Neural cell (in vitro differentiated cells): ENCODE results near the gene TMEM11. TPM values are rescaled to one million over a fixed set of nuclear protein-coding genes. Genes with fewer than 3 reads are reported as not detected.

Experiments
- H2AFZ ChIP-seq: fragments of 200-600, 300-800 bp; sonication (generic), shearing (Covaris generic); 2 replicates; pipeline ENCODE4 v1.6.0; 2014; ENCODE audit warnings: low read depth, mild to moderate bottlenecking, antibody characterized with exemption, low read length, moderate library complexity
- H3F3A ChIP-seq: fragments of 200-600 bp; shearing (Covaris generic); 2 replicates; pipeline ENCODE4 v1.6.1; 2016; ENCODE audit warnings: mild to moderate bottlenecking, moderate library complexity, mixed read lengths, antibody characterized with exemption, low read length; ENCODE audit not compliant: insufficient read depth, poor library complexity, severe bottlenecking
- H3K27ac ChIP-seq: fragments of 200-600, 300-800 bp; sonication (generic), shearing (Covaris generic); 2 replicates; pipeline ENCODE4 v1.5.1; 2014; ENCODE audit warnings: mild to moderate bottlenecking, low read length, moderate library complexity
- H3K27me3 ChIP-seq: fragments of 300-800, 200-600 bp; sonication (generic), shearing (Covaris generic); 2 replicates; pipeline ENCODE4 v1.6.0; 2014; ENCODE audit warnings: mild to moderate bottlenecking, low read depth, low read length, moderate library complexity; ENCODE audit not compliant: insufficient read depth
- H3K36me3 ChIP-seq: fragments of 300-800, 200-600 bp; sonication (generic), shearing (Covaris generic); 2 replicates; pipeline ENCODE4 v1.5.1; 2014; ENCODE audit warnings: mild to moderate bottlenecking, antibody characterized with exemption, low read length, moderate library complexity; ENCODE audit not compliant: insufficient read depth
- H3K4me2 ChIP-seq: fragments of 300-800, 200-600 bp; sonication (generic), shearing (Covaris generic); 2 replicates; pipeline ENCODE4 v1.6.0; 2014; ENCODE audit warnings: mild to moderate bottlenecking, low read length
- H3K4me3 ChIP-seq: fragments of 300-800, 200-600 bp; sonication (generic), shearing (Covaris generic); 2 replicates; pipeline ENCODE4 v1.5.1; 2014; ENCODE audit warnings: mild to moderate bottlenecking, low read length, moderate library complexity
- H3K79me2 ChIP-seq: fragments of 200-600 bp; shearing (Covaris generic); replicated peaks from 2 replicates; pipeline ENCODE4 v1.6.0; 2014; ENCODE audit warnings: mild to moderate bottlenecking, low read length, moderate library complexity; ENCODE audit not compliant: insufficient read depth
- H3K9ac ChIP-seq: fragments of 300-800, 200-600 bp; sonication (generic), shearing (Covaris generic); 2 replicates; pipeline ENCODE4 v1.6.1; 2016; ENCODE audit warnings: mild to moderate bottlenecking, low read length, mixed read lengths
- H3K9me2 ChIP-seq: fragments of 200-600 bp; shearing (Covaris generic); 2 replicates; pipeline ENCODE4 v1.6.1; 2016; ENCODE audit warnings: mild to moderate bottlenecking, low read length, mixed read lengths; ENCODE audit not compliant: insufficient read depth
- H3K9me3 ChIP-seq: fragments of 200-600, 300-800 bp; sonication (generic), shearing (Covaris generic); 2 replicates; pipeline ENCODE4 v1.6.1; 2016; ENCODE audit warnings: mild to moderate bottlenecking, mixed run types, low read length, moderate library complexity, mixed read lengths
- H4K20me1 ChIP-seq: fragments of 200-600 bp; shearing (Covaris generic); 2 replicates; pipeline ENCODE4 v1.6.1; 2016; ENCODE audit warnings: mild to moderate bottlenecking, mixed run types; ENCODE audit not compliant: insufficient read depth
- EP300 ChIP-seq: fragments of 450-650 bp; conservative IDR thresholded peaks from 2 replicates; pipeline ENCODE4 v1.6.1; 2014; ENCODE audit warnings: antibody characterized with exemption, mild to moderate bottlenecking, moderate library complexity; ENCODE audit not compliant: poor library complexity, severe bottlenecking
- EZH2 ChIP-seq: fragments of 200-600, 300-800 bp; shearing (Covaris generic), sonication (generic); IDR thresholded peaks from 2 replicates; pipeline ENCODE4 v1.6.1; 2014; ENCODE audit warnings: antibody characterized with exemption, low read length, borderline replicate concordance, mild to moderate bottlenecking; ENCODE audit not compliant: insufficient read depth, poor library complexity, severe bottlenecking
- MXI1 ChIP-seq: fragments of 450-650 bp; conservative IDR thresholded peaks from 2 replicates; pipeline ENCODE4 v1.6.1; 2014; ENCODE audit warnings: antibody characterized with exemption, mild to moderate bottlenecking; ENCODE audit not compliant: poor library complexity, severe bottlenecking
- POLR2AphosphoS5 ChIP-seq: IDR thresholded peaks from 2 replicates; pipeline ENCODE4 v1.6.1; 2012
- RAD21 ChIP-seq: fragments of 450-650 bp; conservative IDR thresholded peaks from 2 replicates; pipeline ENCODE4 v1.6.1; 2014; ENCODE audit warnings: antibody characterized with exemption, mild to moderate bottlenecking, moderate library complexity
- SMC3 ChIP-seq: fragments of 450-650 bp; conservative IDR thresholded peaks from 2 replicates; pipeline ENCODE4 v1.6.1; 2014; ENCODE audit warnings: antibody characterized with exemption, mild to moderate bottlenecking, moderate library complexity; ENCODE audit not compliant: poor library complexity
- TAF1 ChIP-seq: IDR thresholded peaks from 2 replicates; pipeline ENCODE4 v1.6.1; 2012; ENCODE audit warnings: low read depth
- polyA plus RNA-seq: library from polyadenylated mRNA; depleted of rRNA; stranded (reverse); fragments of >200 nt; gene quantifications from 2 replicates; pipeline ENCODE4 v1.2.3, GENCODE V29; 2014
- TF ChIP-seq, protein P1 (sequence below): IDR thresholded peaks from 2 replicates; pipeline ENCODE4 v1.6.1; 2012; ENCODE audit warnings: borderline replicate concordance
- TF ChIP-seq, protein P2 (sequence below): fragments of 450-650 bp; IDR thresholded peaks from 2 replicates; pipeline ENCODE4 v1.5.1; 2014; ENCODE audit warnings: antibody characterized with exemption, mild to moderate bottlenecking, moderate library complexity; ENCODE audit not compliant: poor library complexity, severe bottlenecking

Gene TMEM11
- polyA plus RNA-seq, 1 donor from 2014 or later = 24.6 TPM

DNA sequence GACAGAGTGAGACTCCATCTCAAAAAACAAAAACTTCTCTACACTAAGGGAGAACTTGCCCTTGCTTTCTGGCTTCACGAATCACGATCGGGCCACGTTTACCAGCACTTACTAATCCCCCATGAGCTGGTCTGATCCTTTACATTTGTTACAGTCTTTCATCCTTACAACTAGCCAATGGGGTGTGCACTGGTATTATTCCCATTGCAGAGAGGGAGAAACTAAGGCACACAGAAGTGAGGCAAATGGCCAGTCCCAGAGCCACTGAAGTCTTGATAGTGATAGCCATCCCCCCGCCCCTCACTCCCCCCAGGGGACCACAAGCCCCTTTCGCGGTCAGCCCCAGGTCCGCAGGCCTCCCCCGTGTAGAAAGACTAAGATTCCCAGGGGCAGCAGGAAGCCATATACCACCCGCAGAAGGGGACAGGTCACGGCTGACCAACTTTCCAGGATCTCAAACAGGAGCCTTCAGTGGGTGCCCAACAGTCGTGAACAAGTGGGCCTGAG is 38.4 kb upstream of the TMEM11 start:
- H3K27me3 ChIP-seq = no peaks in the 10 kb centered on the region
- no peaks in the 10 kb centered on the region for H4K20me1 ChIP-seq
- TF ChIP-seq MXI1 (no peak), EZH2 (no peak), POLR2AphosphoS5 (no peak), RAD21 (no peak), EP300 (no peak), SMC3 (no peak), TAF1 (no peak)
- TF ChIP-seq, protein P1, sequence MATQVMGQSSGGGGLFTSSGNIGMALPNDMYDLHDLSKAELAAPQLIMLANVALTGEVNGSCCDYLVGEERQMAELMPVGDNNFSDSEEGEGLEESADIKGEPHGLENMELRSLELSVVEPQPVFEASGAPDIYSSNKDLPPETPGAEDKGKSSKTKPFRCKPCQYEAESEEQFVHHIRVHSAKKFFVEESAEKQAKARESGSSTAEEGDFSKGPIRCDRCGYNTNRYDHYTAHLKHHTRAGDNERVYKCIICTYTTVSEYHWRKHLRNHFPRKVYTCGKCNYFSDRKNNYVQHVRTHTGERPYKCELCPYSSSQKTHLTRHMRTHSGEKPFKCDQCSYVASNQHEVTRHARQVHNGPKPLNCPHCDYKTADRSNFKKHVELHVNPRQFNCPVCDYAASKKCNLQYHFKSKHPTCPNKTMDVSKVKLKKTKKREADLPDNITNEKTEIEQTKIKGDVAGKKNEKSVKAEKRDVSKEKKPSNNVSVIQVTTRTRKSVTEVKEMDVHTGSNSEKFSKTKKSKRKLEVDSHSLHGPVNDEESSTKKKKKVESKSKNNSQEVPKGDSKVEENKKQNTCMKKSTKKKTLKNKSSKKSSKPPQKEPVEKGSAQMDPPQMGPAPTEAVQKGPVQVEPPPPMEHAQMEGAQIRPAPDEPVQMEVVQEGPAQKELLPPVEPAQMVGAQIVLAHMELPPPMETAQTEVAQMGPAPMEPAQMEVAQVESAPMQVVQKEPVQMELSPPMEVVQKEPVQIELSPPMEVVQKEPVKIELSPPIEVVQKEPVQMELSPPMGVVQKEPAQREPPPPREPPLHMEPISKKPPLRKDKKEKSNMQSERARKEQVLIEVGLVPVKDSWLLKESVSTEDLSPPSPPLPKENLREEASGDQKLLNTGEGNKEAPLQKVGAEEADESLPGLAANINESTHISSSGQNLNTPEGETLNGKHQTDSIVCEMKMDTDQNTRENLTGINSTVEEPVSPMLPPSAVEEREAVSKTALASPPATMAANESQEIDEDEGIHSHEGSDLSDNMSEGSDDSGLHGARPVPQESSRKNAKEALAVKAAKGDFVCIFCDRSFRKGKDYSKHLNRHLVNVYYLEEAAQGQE = no peak
- TF ChIP-seq, protein P2, sequence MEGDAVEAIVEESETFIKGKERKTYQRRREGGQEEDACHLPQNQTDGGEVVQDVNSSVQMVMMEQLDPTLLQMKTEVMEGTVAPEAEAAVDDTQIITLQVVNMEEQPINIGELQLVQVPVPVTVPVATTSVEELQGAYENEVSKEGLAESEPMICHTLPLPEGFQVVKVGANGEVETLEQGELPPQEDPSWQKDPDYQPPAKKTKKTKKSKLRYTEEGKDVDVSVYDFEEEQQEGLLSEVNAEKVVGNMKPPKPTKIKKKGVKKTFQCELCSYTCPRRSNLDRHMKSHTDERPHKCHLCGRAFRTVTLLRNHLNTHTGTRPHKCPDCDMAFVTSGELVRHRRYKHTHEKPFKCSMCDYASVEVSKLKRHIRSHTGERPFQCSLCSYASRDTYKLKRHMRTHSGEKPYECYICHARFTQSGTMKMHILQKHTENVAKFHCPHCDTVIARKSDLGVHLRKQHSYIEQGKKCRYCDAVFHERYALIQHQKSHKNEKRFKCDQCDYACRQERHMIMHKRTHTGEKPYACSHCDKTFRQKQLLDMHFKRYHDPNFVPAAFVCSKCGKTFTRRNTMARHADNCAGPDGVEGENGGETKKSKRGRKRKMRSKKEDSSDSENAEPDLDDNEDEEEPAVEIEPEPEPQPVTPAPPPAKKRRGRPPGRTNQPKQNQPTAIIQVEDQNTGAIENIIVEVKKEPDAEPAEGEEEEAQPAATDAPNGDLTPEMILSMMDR = no peak
- H3K27ac ChIP-seq = no peak overlapping the region
- peak overlapping the region; percentile 73 for H3K4me2 ChIP-seq
- no peak overlapping the region for H2AFZ ChIP-seq
- no peaks in the 10 kb centered on the region for H3K9me3 ChIP-seq
- H3F3A ChIP-seq = no peaks in the 10 kb centered on the region
- peak overlapping the region; percentile 78 for H3K4me3 ChIP-seq
- no peaks in the 10 kb centered on the region for H3K9me2 ChIP-seq
- no peaks in the 10 kb centered on the region for H3K36me3 ChIP-seq
- peak overlapping the region; percentile 64 for H3K9ac ChIP-seq
- H3K79me2 ChIP-seq = peaks cover 9% of the 10 kb centered on the region

DNA sequence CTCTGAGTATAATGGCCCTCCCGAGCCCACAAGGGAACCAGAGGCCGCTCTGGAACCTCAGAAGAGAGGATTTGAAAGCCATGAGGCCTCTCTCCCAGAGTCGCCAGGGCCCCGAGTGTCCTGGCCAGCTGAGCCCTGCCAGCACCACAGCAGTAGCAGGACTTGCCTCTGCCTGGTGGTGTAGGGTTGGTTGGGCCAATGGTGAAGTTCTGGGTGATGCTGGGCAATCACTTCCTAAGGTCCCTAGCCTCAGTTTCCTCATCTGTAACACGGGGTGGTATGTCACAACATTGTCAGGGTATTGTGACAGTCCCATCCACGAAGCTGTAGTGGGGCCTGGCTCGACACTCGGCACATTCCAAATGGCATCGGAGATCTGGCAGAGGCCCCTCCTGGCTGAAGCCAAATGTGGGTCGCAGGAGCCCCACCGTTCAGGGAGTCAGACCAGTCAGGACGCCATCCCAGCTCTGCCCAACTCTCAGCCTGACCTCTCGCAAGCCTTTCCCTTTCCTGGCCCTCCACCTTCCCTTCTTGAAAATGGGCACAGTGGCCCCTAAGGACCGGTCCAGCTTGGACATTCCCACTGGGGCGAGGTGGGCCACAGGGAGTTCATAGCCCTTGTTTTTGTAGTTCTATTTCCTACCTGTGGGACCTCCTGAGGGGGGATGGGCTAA is 37.5 kb upstream of the TMEM11 start:
- Histone ChIP-seq H3K4me2 (no peak overlapping the region), H3K9me2 (no peaks in the 10 kb centered on the region), H3K27ac (no peak overlapping the region)

More for the DNA sequence above, 37.5 kb upstream of the TMEM11 start:
- no peak overlapping the region for H3K9ac ChIP-seq
- H3K36me3 ChIP-seq = no peaks in the 10 kb centered on the region
- TF ChIP-seq, protein P2 = no peak
- no peak for TF ChIP-seq SMC3
- no peak for TF ChIP-seq MXI1
- TF ChIP-seq RAD21 = no peak
- TF ChIP-seq TAF1 = no peak
- no peak for TF ChIP-seq POLR2AphosphoS5
- TF ChIP-seq, protein P1 = no peak
- no peak for TF ChIP-seq EZH2
- TF ChIP-seq EP300 = no peak
- H3K27me3 ChIP-seq = no peaks in the 10 kb centered on the region
- H3K4me3 ChIP-seq = peak overlapping the region; percentile 78
- no peaks in the 10 kb centered on the region for H3K9me3 ChIP-seq
- peaks cover 9% of the 10 kb centered on the region for H3K79me2 ChIP-seq
- no peaks in the 10 kb centered on the region for H4K20me1 ChIP-seq
- no peaks in the 10 kb centered on the region for H3F3A ChIP-seq
- no peak overlapping the region for H2AFZ ChIP-seq
